GM21526 (cell line): Measurements from ENCODE around the gene SETD6.
"Not testable (repeated sequence)": the region's sequence is repeated elsewhere in the genome, so short reads cannot be mapped to it uniquely, and the experiment has no call there.

Experiments
- ATAC-seq: cut with Tn5 transposase; IDR thresholded peaks from one replicate; pipeline ENCODE4 v1.9.1; 2021; ENCODE audit warnings: moderate library complexity; ENCODE audit not compliant: unreplicated experiment, low FRiP score

SETD6 gene

GRCh38 chr16:58535100-58535499, 19.8 kb downstream of the SETD6 start:
- no peak for ATAC-seq

- no peak for ATAC-seq
Observed at GRCh38 chr16:58536278-58536677, 21.0 kb downstream of the SETD6 start.

GRCh38 chr16:58537124-58537906, 22.0 kb downstream of the SETD6 start:
- no peak for ATAC-seq

GRCh38 chr16:58541711-58542110, 26.4 kb downstream of the SETD6 start:
- ATAC-seq: no peak

- ATAC-seq: no peak
Observed at GRCh38 chr16:58542291-58542690, 27.0 kb downstream of the SETD6 start.

- no peak for ATAC-seq
Observed at GRCh38 chr16:58543685-58544084, 28.4 kb downstream of the SETD6 start.

- ATAC-seq: no peak
Observed at GRCh38 chr16:58548378-58548777, 33.1 kb downstream of the SETD6 start.

GRCh38 chr16:58551496-58551895, 36.2 kb downstream of the SETD6 start:
- ATAC-seq: no peak

GRCh38 chr16:58556678-58557077, 41.4 kb downstream of the SETD6 start:
- no peak for ATAC-seq

- no peak for ATAC-seq
Observed at GRCh38 chr16:58563235-58563634, 47.9 kb downstream of the SETD6 start.

GRCh38 chr16:58563775-58564174, 48.5 kb downstream of the SETD6 start:
- ATAC-seq: no peak

- not testable (repeated sequence) for ATAC-seq
Observed at GRCh38 chr16:58565697-58566096, 50.4 kb downstream of the SETD6 start.
